HG02678 (cell line): ENCODE results near the gene STOM.

ENCODE experiments used
- ATAC-seq: cut with Tn5 transposase; IDR thresholded peaks from one replicate; pipeline ENCODE4 v1.9.1; 2021; ENCODE audit warnings: mild to moderate bottlenecking, moderate library complexity; ENCODE audit not compliant: unreplicated experiment

The STOM gene

GRCh38 chr9:121323449-121324151 lies 46.5 kb downstream of the STOM start:
- ATAC-seq = no peak

GRCh38 chr9:121322737-121323448 lies 47.2 kb downstream of the STOM start:
- no peak for ATAC-seq

GRCh38 chr9:121322037-121322736 lies 47.9 kb downstream of the STOM start:
- no peak for ATAC-seq

GRCh38 chr9:121321016-121321503 lies 49.0 kb downstream of the STOM start:
- ATAC-seq = no peak

GRCh38 chr9:121319383-121319780 lies 50.7 kb downstream of the STOM start:
- ATAC-seq = no peak

GRCh38 chr9:121318631-121319382 lies 51.2 kb downstream of the STOM start:
- no peak for ATAC-seq

GRCh38 chr9:121317737-121318630 lies 52.1 kb downstream of the STOM start:
- no peak for ATAC-seq

- ATAC-seq = no peak
Observed at GRCh38 chr9:121316852-121317373, 53.1 kb downstream of the STOM start.

GRCh38 chr9:121316378-121316777 lies 53.7 kb downstream of the STOM start:
- ATAC-seq = no peak

- no peak for ATAC-seq
Observed at GRCh38 chr9:121313458-121314152, 56.4 kb downstream of the STOM start.

- no peak for ATAC-seq
Observed at GRCh38 chr9:121312169-121312568, 57.9 kb downstream of the STOM start.

- ATAC-seq = no peak
Observed at GRCh38 chr9:121310571-121310970, 59.5 kb downstream of the STOM start.

GRCh38 chr9:121309833-121310425 lies 60.1 kb downstream of the STOM start:
- ATAC-seq = no peak

- ATAC-seq = no peak
Observed at GRCh38 chr9:121309171-121309570, 60.9 kb downstream of the STOM start.

- no peak for ATAC-seq
Observed at GRCh38 chr9:121308765-121309164, 61.3 kb downstream of the STOM start.

- no peak for ATAC-seq
Observed at GRCh38 chr9:121307976-121308375, 62.1 kb downstream of the STOM start.

GRCh38 chr9:121305269-121305994 lies 64.6 kb downstream of the STOM start:
- no peak for ATAC-seq

GRCh38 chr9:121304707-121305106 lies 65.3 kb downstream of the STOM start:
- ATAC-seq = no peak
